ENCODE results near the gene RAVER2. TPM values are rescaled to one million over a fixed set of nuclear protein-coding genes. Genes with fewer than 3 reads are reported as not detected.

RAVER2 gene
- polyA plus RNA-seq, 3 donors, result 0.38 to 1.3 (median 0.69) TPM

DNA sequence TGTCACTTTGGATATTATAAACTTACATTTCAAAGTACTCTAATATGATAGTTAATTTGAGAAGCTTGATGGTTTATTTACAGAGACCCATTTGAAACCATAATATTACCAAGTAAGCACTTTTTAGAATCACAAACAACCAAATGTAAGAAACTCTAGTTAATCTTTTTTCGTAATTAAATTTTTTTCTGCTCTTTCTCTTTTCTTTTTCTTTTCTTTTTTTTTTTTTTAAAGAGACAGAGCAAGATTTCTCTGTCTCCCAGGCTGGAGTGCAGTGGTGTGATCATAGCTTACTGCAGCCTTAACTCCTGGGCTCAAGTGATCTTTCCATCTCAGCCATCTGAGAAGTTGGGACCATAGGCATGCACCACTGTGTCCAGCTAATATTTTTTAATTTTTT is 5.2 kb downstream of the RAVER2 start:
- intact Hi-C loops (cut with micrococcal nuclease), result no loop called here
- Histone ChIP-seq H3K79me2 (ENCODE audit: insufficient read depth, low read length) (no peaks in the 10 kb centered on the region), H3K4me3 (replicated peaks in 1 of 3; ENCODE audit: low read depth in 2 of 3, low read length in 3 of 3) (no peak overlapping the region), H3K9me3 (replicated peaks in 1 of 2; ENCODE audit: control insufficient read depth in 1 of 2, insufficient read depth in 1 of 2, low read length in 2 of 2) (no peaks in the 10 kb centered on the region), H3K4me2 (replicated peaks; ENCODE audit: extremely low read depth, low read length, poor library complexity, severe bottlenecking) (no peak overlapping the region), H3K4me1 (ENCODE audit: control insufficient read depth in 1 of 2, insufficient read depth in 2 of 2, low read length in 2 of 2) (peaks cover 13 to 15% of the 10 kb centered on the region in 2 donors), H2AFZ (ENCODE audit: insufficient read depth, low read depth, low read length, poor library complexity, severe bottlenecking) (no peak overlapping the region), H4K20me1 (ENCODE audit: insufficient read depth, low read length) (no peaks in the 10 kb centered on the region), H3K36me3 (replicated peaks in 1 of 2; ENCODE audit: control insufficient read depth in 1 of 2, insufficient read depth in 2 of 2, low read length in 2 of 2) (no peaks in the 10 kb centered on the region), H3K27me3 (ENCODE audit: control insufficient read depth in 2 of 2, insufficient read depth in 2 of 2, low read length in 2 of 2) (no peaks in the 10 kb centered on the region), H3K9ac (ENCODE audit: insufficient read depth, low read length, poor library complexity, severe bottlenecking) (no peak overlapping the region), H3K27ac (ENCODE audit: low read depth in 1 of 2, low read length in 2 of 2) (no peak overlapping the region)
- Mint-ChIP-seq H3K36me3 (no peaks in the 10 kb centered on the region), H3K9me3 (peaks cover 0 to 2% (median 0%) of the 10 kb centered on the region in 7 donors), H3K27me3 (ENCODE audit: low read depth in 3 of 3) (peaks cover 0 to 4% (median 2%) of the 10 kb centered on the region in 3 donors), H3K4me1 (peaks cover 21% of the 10 kb centered on the region), H3K4me3 (no peak overlapping the region), H3K27ac (no peak overlapping the region)
- TF ChIP-seq, protein P1, sequence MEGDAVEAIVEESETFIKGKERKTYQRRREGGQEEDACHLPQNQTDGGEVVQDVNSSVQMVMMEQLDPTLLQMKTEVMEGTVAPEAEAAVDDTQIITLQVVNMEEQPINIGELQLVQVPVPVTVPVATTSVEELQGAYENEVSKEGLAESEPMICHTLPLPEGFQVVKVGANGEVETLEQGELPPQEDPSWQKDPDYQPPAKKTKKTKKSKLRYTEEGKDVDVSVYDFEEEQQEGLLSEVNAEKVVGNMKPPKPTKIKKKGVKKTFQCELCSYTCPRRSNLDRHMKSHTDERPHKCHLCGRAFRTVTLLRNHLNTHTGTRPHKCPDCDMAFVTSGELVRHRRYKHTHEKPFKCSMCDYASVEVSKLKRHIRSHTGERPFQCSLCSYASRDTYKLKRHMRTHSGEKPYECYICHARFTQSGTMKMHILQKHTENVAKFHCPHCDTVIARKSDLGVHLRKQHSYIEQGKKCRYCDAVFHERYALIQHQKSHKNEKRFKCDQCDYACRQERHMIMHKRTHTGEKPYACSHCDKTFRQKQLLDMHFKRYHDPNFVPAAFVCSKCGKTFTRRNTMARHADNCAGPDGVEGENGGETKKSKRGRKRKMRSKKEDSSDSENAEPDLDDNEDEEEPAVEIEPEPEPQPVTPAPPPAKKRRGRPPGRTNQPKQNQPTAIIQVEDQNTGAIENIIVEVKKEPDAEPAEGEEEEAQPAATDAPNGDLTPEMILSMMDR (IDR thresholded peaks at IDR 0.05), result no peak
- DNase-seq, result no peak
- WGBS (ENCODE audit: insufficient coverage), result no CpG with 5 or more reads among the region's 1 CpG

DNA sequence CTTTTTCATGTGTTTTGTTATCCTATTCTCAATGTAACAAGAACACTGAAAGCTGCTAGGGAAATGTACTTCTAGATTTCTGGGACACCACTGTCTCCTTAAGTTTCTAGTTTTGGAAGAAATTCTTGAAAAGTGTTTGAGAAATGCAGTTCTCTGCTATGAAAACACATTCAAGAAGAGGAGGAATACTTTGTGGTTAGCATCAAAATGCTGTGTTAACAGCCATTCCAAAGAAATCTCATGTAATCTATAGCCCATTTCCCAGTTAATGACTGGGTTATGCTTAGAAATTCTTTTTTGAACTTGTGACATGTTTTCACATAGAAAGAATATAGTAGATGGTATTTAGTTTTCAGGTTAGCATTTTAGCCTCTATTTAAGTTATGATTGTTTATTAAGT is 6.0 kb downstream of the RAVER2 start:
- DNase-seq, result no peak
- intact Hi-C loops (cut with micrococcal nuclease), result no loop called here
- Mint-ChIP-seq H3K4me1 (peaks cover 18% of the 10 kb centered on the region), H3K9me3 (no peaks in the 10 kb centered on the region), H3K27me3 (ENCODE audit: low read depth in 3 of 3) (peaks cover 0 to 2% (median 0%) of the 10 kb centered on the region in 3 donors), H3K4me3 (no peak overlapping the region), H3K36me3 (no peaks in the 10 kb centered on the region), H3K27ac (no peak overlapping the region)
- H3K9me3 ChIP-seq (replicated peaks in 1 of 2; ENCODE audit: control insufficient read depth in 1 of 2, insufficient read depth in 1 of 2, low read length in 2 of 2), result no peaks in the 10 kb centered on the region
- TF ChIP-seq, protein P1 (IDR thresholded peaks at IDR 0.05), result no peak
- H3K79me2 ChIP-seq (ENCODE audit: insufficient read depth, low read length), result no peaks in the 10 kb centered on the region
- no peak overlapping the region for H2AFZ ChIP-seq (ENCODE audit: insufficient read depth, low read depth, low read length, poor library complexity, severe bottlenecking)
- H3K4me3 ChIP-seq (replicated peaks in 1 of 3; ENCODE audit: low read depth in 2 of 3, low read length in 3 of 3), result no peak overlapping the region
- no peak overlapping the region for H3K27ac ChIP-seq (ENCODE audit: low read depth in 1 of 2, low read length in 2 of 2)
- no peak overlapping the region for H3K4me2 ChIP-seq (replicated peaks; ENCODE audit: extremely low read depth, low read length, poor library complexity, severe bottlenecking)
- no peaks in the 10 kb centered on the region for H3K36me3 ChIP-seq (replicated peaks in 1 of 2; ENCODE audit: control insufficient read depth in 1 of 2, insufficient read depth in 2 of 2, low read length in 2 of 2)
- no peaks in the 10 kb centered on the region for H3K27me3 ChIP-seq (ENCODE audit: control insufficient read depth in 2 of 2, insufficient read depth in 2 of 2, low read length in 2 of 2)
- no peaks in the 10 kb centered on the region for H4K20me1 ChIP-seq (ENCODE audit: insufficient read depth, low read length)
- peaks cover 8 to 10% of the 10 kb centered on the region in 2 donors for H3K4me1 ChIP-seq (ENCODE audit: control insufficient read depth in 1 of 2, insufficient read depth in 2 of 2, low read length in 2 of 2)
- H3K9ac ChIP-seq (ENCODE audit: insufficient read depth, low read length, poor library complexity, severe bottlenecking), result no peak overlapping the region

Measured in CD14-positive monocyte (primary cell).